Activated T-cell treated with anti-CD3 and anti-CD28 coated beads for 4 hours (primary cell): ENCODE results near the gene SOBP.
"Not testable (repeated sequence)": the region's sequence is repeated elsewhere in the genome, so short reads cannot be mapped to it uniquely, and the experiment has no call there.

Source experiments
- DNase-seq: peaks from one replicate; pipeline ENCODE4 v3.0.0-alpha.2; 2020

The SOBP gene

GRCh38 chr6:107489636-107490565 is at the start of gene SOBP:
Gene SOBP, plus strand, starts transcription at chr6:107490117. Its CDS starts 500 bp downstream, at chr6:107490617.
- DNase-seq, result peak; percentile 19

- DNase-seq, result no peak
Measured at GRCh38 chr6:107440936-107441335, 49.0 kb upstream of the SOBP start.

GRCh38 chr6:107441682-107442081 is 48.2 kb upstream of the SOBP start:
- DNase-seq, result no peak

- no peak for DNase-seq
Measured at GRCh38 chr6:107442938-107443607, 46.8 kb upstream of the SOBP start.

GRCh38 chr6:107443608-107444267 is 46.2 kb upstream of the SOBP start:
- DNase-seq, result no peak

GRCh38 chr6:107444277-107444676 is 45.6 kb upstream of the SOBP start:
- DNase-seq, result no peak

GRCh38 chr6:107447663-107448216 is 42.2 kb upstream of the SOBP start:
- DNase-seq, result no peak

GRCh38 chr6:107448776-107449175 is 41.1 kb upstream of the SOBP start:
- DNase-seq, result no peak

GRCh38 chr6:107458672-107459282 is 31.1 kb upstream of the SOBP start:
- peak; percentile 6 for DNase-seq

GRCh38 chr6:107459283-107460082 is 30.4 kb upstream of the SOBP start, which contains the start of gene PDSS2:
Gene PDSS2, minus strand, starts transcription at chr6:107459564. Its CDS starts 279 bp downstream, at chr6:107459285.
- peak; percentile 99 for DNase-seq

- no peak for DNase-seq
Measured at GRCh38 chr6:107460083-107460631, 29.8 kb upstream of the SOBP start.

GRCh38 chr6:107466062-107466461 is 23.9 kb upstream of the SOBP start:
- no peak for DNase-seq

GRCh38 chr6:107470364-107470763 is 19.6 kb upstream of the SOBP start:
- no peak for DNase-seq

- DNase-seq, result no peak
Measured at GRCh38 chr6:107473660-107474059, 16.3 kb upstream of the SOBP start.

GRCh38 chr6:107475360-107475759 is 14.6 kb upstream of the SOBP start:
- not testable (repeated sequence) for DNase-seq

- DNase-seq, result not testable (repeated sequence)
Measured at GRCh38 chr6:107475826-107476225, 14.1 kb upstream of the SOBP start.

- DNase-seq, result no peak
Measured at GRCh38 chr6:107479089-107479690, 10.7 kb upstream of the SOBP start.

- no peak for DNase-seq
Measured at GRCh38 chr6:107485157-107485556, 4.8 kb upstream of the SOBP start.

- no peak for DNase-seq
Measured at GRCh38 chr6:107488174-107488874, 1.6 kb upstream of the SOBP start.
